CMK (cell line): ENCODE results near the gene KIF5B.
A peak's percentile ranks its signal among the peaks of the same experiment; 100 is the strongest.
"Not testable (repeated sequence)": the region's sequence is repeated elsewhere in the genome, so short reads cannot be mapped to it uniquely, and the experiment has no call there.

Experiments
- DNase-seq: peaks from one replicate; pipeline ENCODE4 v3.0.0-alpha.2; 2010; ENCODE audit warnings: low read depth

The KIF5B gene

DNA sequence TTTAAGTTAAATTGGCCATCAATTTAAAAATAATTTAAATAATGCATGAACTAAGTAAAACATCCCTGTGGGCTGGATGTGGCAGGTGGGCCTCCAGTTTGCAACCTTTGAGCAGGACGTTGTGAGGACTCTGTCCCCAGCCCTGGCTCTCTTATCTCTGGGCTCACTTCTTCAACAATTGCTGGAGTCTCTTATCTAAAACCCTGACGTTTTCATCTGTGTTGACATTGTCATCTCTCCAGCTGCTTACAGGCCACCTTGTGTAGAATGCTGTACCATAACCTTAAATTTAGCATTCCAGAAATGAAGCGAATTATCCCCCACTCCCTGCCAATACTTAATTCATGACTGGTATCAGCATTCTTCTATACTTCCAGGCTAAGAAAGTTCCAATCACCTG, 3.2 kb upstream of the KIF5B start:
- no peak for DNase-seq

DNA sequence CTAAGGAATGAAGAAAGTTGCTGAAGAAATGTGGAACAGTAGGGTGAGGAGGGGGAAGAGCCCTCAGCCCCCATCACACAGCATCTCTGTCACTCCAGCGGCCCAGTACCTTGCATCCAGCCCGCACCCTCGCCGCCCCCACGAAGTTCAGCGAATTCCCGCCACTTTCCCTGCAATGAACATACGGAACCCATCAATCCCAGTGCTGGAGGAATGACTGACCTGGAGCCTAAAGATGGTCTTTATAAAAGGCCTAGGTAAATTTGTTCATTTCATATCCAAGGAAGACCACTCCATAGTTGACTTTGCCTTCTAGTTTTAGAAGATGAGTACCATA, 779 bp upstream of the KIF5B start:
- DNase-seq = no peak

DNA sequence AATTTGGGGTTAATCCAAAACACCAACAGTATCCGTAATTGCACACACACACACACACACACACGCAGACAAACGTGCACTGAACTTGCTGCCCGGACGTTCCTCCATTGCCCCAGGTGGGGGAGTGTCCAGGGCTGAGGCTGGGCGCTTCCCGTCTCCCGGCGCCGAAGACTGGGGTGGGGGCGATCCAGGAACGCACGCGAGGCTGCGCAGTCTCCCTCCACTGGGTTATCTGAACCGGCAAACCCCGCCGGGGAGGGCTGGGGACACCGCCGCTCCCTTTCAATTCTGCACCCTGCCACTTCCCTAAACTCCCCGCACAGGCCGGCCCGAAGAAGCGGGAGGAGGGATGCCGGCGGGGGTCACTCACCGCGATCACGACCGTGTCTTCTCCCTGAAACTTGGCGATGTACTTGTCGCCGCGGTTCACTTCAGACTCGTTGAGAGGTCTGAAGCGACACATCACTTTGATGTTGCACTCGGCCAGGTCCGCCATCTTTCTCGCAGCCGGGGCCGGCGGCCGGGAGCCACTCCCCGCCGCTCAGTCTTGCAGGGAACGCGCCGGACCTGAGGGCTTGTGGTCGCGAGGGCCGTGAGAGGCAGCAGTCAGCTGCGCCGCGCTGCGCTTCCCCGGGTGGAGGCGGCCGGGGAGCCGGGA, 618 bp downstream of the KIF5B start:
- DNase-seq = peak; percentile 70

DNA sequence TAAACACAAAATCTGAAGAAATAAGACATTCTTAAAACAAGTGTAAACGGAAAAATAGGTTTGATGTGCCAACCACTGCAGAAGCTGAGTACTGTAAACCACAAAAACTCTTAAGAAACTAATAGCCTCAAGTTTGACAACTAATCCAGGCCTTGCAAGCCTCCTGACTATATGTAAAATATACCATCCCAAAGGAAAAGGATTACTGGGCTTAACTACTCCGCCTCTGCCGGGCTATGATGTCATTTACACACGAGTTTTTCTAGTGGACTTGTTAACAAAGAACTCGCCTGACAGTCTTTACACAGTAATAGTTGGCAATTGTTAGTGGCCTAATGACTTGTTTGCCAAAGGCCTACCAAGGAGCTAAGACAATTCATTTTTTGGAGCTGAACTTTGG, 2.1 kb downstream of the KIF5B start:
- DNase-seq = no peak

DNA sequence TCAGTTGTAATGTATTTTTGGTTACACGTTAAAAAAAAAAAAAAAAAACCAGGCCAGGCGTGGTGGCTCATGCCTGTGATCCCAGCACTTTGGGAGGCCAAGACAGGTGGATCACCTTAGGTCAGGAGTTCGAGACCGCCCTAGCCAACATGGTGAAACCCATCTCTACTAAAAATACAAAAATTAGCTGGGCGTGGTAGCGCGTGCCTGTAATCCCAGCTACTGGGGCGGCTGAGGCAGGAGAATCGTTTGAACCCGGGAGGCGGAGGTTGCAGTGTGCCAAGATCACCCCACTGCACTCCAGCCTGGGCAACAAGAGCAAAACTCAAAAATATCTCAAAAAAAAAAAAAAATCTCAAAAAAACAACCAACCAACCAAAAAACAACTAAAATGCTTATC, 2.8 kb downstream of the KIF5B start:
- not testable (repeated sequence) for DNase-seq

DNA sequence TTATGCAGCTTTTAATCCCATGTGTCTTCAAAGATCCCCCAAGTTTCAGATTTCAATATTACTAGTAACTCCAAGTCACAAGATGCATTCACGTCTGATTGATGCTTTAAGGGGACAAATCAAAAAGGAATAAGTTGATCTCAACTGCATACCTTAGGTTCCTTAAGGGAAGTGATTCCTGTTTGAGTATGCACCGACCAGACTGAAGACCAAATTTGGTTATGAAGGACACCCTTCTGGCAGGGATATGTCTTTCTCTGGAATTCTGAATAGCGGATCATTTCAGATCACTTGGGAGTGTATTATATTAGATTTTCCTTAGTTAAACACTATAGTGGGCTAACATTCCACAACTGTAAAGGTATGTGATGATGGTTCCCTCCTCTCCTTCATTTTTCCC, 4.3 kb downstream of the KIF5B start:
- no peak for DNase-seq

DNA sequence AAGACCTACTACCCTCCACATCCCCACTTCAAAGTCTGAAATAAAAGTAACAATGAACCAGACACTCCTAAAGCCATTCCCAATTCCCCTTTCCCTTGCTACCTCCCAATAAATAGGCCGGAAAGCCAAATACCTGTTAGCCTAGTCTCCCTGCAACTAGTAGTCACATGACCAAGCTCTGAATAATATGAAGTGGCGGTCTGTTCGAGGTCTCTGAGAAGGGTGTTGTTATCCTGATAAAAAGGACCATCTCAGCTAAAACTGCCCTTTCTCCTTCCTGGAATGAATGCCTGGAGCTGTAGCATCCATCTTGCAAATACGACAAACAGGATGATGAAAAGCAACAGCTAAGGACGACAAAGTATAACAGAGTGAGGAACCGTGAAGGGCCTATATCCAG, 6.0 kb downstream of the KIF5B start:
- no peak for DNase-seq

DNA sequence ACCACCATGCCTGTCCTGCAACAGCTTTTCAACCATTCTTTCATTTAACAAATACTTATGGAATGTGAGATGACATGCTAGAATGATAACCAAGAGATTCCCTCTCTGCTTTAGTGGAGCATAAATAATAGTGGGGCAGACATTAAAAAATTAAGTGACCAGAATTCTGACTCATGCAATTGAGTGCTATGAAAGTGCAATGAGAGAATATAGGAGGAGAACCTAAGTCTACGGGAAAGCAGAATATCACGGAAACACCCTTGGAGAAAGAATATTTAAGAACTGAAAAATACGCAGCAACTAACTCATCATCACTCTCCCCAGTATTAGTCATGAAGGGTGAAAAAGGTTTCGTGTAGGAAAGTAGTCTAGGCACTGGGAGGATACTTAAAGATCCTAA, 7.1 kb downstream of the KIF5B start:
- DNase-seq = no peak

DNA sequence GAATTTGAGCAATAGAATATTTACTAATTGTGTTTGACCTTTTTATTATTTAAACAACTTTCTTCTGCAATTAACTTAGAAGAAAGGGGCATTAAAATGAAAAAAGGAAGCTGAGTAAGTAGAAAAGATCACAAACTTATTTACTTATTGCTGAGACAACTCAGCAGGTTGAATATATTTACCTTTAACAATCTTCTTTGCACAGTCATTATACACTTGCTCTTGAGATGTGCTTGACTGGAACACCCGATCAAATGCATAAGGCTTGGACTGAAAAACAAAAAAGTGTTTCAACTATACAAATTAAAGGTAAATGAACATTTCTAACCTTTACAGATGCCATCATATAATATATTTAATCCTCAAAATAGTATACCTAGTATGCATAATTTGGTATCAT, 7.9 kb downstream of the KIF5B start:
- DNase-seq = no peak

DNA sequence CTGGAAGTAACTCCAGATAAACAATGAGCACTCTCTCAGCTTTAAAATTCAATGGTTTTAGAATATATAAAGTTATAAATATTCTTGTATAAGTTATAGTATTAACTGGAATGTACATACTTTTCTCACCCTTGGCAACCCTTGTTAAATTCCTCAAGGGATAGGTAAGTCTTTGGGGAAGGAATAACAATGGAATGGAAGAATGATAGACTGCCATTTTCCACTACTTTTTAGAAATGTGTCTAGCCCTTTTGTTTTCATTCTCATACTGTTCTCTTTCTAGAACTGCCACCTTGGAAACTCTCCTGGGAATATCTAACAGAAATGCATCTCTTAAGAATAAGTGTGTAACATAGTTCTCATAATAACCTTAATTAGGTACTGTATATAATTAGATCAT, 8.3 kb downstream of the KIF5B start:
- DNase-seq = no peak

DNA sequence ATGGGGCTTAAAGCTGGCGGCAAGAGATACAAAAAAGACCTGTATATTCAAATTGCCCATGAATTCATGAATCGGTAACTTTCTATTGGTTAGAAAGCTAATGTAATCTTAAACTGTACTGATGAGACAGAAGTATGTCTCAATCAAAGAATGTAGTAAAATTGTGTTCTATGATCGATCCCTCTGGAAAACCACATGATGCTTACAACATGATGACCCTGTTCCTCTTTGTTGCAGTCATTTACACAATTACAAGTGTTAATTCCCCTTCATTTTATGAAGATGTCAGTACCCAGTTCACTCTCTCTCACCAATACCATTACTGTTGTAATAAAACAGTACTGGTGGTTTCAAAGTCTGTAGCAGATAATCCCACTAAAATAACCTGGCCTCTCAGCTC, 10.1 kb downstream of the KIF5B start:
- DNase-seq = no peak

DNA sequence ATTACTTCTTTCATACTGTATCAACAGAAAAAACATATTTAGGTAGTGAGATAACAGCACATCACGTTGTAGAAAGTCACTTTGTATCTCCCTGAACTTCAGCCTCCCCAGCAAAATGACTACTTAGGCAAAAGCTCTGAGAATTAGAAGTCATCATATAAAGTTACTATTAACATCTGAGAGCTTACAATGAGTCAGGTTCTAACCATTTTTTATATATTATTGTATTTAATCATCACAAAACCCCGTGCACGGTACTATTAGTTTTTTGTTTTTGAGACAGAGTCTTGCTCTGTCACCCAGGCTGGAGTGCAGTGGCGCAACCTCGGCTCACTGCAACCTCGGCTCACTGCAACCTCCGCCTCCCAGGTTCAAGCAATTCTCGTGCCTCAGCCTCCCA, 13.5 kb downstream of the KIF5B start:
- not testable (repeated sequence) for DNase-seq

DNA sequence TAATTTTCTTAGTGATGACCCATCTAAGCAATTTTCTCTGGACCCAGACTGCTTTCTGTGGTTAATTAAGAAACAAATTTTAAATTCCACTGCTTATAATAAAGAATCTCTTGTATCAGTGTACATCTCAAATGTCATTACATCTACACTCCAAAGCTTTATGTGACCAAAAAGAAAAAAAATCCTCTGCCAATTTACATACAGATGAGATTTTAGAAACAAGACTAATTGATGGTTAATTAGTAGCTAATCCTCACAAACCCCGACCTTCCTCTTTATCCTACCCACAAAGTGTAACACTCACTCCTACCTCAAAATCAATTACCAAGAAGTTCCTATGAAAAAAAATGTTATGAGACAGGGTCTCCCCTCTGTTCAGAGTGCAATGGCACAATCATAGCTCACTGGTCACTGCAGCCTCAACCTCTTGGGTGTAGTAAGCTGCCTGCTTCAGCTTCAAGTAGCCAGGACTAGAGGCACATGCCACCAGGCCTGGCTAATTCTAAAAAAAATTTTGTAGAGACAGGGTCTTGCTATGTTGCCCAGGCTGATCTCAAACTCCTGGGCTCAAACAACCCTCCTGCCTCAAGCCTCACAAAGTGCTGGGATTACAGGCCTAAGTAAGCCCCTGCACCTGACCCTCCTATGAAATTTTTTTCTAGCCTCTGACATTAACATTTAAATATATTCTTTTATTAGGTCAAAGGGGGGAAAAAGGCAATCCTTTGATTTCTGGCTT, 14.8 kb downstream of the KIF5B start:
- DNase-seq = no peak

DNA sequence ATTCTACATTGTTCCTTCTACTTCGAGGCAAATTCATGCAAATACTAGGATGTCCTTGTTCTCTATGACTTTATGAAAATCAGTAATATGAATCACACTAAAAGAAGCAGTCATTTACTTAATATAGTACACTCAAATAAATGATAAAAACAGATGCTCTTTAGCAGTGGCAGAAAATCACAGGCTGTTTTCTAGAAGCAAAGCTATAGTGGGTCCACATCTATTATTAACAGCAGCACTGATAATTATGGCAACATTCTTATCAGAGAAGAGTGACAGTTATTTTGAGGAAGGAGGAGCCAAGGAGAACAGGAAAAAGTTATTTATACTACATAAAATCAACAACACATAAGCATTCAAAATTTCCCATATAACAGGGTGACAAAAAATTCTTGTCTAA, 16.5 kb downstream of the KIF5B start:
- no peak for DNase-seq

DNA sequence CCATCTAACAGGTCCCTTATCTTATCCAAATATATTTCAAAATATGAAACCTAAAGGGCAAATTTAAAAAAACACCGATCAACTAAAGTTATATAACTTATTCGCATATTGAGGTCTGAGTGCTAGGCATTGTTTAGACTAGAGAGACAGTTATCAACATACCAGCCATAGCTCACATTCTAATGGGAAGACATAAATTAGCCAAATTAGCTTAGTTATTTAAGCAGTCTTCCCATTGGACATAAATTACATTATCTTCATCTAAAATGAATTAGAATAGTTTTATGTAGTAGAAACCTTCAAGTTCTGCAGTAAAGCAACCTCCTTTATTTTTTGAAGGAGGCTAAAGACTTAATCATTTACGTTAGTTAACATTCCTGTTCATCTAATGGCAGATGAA, 17.4 kb downstream of the KIF5B start:
- no peak for DNase-seq

DNA sequence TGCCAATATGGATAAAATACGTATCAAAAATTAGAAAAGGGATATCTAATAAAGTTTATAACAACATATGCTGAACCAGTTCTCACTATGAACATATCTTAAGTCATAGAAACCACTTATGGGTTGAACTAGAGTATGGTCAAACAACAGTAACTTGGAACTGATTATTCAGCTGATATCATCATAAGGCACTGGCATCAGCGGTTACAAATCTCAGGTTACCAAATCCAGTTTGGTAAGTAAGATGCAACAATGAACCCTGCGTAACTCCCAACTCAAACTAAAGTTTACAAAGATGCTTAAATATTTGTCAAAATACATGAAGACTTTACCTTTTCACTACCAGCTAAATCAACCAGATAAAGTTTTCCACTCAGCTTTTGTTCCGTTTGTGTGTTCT, 19.3 kb downstream of the KIF5B start:
- DNase-seq = no peak

DNA sequence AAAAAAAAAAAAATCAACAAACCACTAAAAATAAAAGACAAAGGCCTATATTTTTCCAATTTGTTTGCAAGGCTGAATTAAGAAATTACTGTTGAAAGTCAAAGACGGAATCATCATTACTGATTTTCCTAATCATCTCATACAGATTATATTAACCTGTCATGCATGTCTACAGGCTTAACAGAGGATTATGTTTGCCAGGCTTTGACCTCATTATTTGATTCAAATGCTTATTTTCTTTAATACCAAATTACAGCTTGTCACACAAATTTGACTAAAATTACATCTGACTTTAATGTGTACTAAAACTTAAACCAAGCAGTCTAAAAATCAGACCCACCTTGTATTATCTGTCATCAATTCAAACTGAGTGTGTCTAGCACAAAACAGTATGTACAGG, 21.2 kb downstream of the KIF5B start:
- no peak for DNase-seq

DNA sequence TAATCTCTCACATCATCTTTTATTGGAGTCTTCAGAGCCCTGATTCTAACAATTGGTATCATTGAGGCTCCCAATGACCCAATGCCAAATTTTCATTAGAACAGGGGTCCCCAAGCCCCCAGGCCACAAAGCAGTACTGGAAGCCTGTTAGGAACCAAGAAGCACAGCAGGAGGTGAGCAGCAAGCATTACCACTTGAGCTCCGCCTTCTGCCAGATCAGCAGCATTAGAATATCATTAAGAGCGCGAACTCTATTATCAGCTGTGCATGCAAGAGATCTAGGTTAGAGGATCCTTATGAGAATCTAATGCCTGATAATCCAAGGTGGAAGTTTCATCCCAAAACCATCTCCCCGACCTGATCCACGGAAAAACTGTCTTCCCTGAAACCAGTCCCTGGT, 23.1 kb downstream of the KIF5B start:
- DNase-seq = no peak

DNA sequence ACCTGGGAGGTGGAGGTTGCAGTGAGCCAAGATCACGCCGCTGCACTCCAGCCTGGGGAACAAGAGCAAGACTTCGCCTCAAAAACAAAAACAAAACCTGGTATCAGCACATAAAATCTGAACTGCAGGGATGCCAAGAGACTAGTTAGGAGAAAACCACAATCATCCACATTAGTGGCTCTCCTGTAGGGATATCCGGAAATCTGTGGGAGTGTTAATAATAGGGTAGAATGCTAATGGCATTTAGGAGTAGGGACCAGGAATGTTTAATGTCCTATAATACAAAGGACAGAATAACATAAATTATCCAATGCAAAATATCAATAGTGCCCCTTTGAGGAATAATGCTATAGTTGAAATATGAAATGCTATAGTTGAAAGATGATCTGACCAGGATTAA, 24.3 kb downstream of the KIF5B start:
- DNase-seq = no peak

DNA sequence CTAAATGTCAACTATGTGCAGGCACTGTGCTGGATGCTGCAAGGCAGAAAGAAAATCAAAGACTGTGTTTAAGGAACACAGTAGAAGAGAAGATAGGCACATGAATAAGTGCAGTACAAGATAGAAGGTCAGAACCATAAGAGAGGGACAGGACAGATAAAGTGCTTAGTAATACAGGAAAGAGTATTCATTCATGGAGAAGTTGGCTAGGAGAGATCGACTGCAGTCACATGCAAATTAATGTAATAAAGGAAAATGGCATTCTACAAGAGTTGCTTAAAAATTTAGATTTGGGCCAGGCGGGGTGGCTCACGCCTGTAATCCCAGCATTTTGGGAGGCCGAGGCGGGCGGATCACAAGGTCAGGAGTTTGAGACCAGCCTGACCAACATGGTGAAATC, 24.8 kb downstream of the KIF5B start:
- DNase-seq = no peak

DNA sequence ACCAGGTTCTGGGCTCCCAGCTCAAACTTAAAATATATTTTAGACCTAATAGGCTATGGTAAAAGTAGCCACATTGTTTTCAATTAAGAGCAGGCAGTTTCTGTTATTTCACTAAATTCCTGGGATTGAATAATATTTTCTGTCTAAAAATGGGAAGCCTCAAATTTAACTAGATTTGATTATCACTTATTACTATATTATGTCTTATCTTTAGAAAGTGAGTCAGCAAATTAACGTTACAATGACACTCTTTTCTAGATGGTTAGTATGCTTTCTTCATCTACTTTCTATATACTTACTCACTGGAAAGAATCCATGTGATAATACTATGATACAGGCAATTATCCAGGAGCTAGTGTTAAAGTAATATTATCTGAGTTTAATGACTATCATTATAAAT, 27.5 kb downstream of the KIF5B start:
- DNase-seq = no peak

DNA sequence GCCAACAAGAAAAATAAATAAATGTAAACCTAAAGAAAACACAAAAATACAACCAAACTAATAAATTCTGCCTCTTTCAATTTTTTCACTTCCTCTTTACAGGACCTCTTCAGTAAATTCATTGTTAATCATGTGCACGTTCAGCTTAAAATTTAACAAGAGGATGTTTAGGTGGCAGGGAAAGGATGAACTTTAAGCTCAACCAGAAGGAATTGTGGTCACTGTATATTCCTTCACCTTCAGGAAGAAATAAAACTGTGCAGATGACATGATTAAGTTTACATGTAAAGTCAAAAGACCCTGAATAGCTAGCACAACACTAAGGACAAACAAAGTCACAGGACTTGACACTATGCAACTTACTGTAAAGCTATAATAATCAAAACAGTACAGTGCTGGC, 33.0 kb downstream of the KIF5B start:
- no peak for DNase-seq

DNA sequence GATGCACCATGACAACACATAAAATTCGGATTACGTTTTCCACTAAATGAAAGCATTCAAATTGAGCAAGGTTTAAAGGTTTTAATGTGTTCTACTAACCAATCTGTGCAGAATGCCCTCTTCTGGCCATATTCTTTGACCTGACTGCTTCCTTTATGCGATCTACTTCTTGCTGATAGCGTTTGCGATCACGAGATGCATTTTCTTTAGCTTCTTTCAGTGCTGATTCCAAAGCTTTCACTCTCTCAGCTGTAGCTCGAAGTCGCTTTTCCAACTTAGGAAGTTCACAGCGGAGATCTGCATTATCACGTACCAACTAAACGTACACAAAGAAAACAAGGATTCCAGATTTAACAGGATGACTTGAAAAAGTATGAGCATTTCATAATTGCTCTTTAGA, 39.2 kb downstream of the KIF5B start:
- DNase-seq = no peak

DNA sequence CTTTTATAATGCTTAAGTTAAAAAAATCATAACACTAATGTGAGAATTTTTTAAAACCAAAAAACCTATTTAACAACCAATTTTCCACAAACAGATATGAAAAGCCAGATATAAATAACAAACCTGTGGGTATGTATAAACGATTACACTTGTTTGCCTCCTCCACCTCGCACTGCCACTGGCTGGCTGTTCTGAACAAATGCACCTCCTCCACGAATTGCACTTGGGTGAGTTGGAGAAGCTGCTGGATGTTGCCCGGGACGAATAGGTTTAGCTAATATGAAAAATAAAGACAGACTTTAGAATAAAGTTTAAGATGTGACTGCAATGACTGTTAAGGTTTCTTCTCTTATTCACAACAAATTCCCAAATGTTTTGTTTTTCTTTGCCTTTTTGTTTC, 40.8 kb downstream of the KIF5B start:
- no peak for DNase-seq
